Ammon's horn (tissue), 1 donor: Measurements from ENCODE around the gene BICRAL.
"Not testable (repeated sequence)": the region's sequence is repeated elsewhere in the genome, so short reads cannot be mapped to it uniquely, and the experiment has no call there.

ENCODE experiments used
- DNase-seq: peaks from one replicate; pipeline ENCODE4 v3.0.0-alpha.2; 2016; ENCODE audit warnings: low spot score

Gene BICRAL

GRCh38 chr6:42781796-42782688, at the start of gene BICRAL:
BICRAL (plus strand) TSS chr6:42782052; CDS start chr6:42822023, 39,971 bp downstream.
- peak; percentile 54 for DNase-seq

- DNase-seq = not testable (repeated sequence)
These were observed 47.9 kb upstream of the BICRAL start for GRCh38 chr6:42733867-42734481.

GRCh38 chr6:42735976-42736375, 45.9 kb upstream of the BICRAL start:
- no peak for DNase-seq

GRCh38 chr6:42740725-42741124, 41.1 kb upstream of the BICRAL start:
- DNase-seq = no peak

- peak; percentile 17 for DNase-seq
These were observed 39.5 kb upstream of the BICRAL start for GRCh38 chr6:42742116-42742894.

- DNase-seq = no peak
These were observed 37.4 kb upstream of the BICRAL start for GRCh38 chr6:42744351-42744893.

GRCh38 chr6:42745083-42745639, 36.7 kb upstream of the BICRAL start:
- DNase-seq = peak; percentile 17

GRCh38 chr6:42745640-42746462, 36.0 kb upstream of the BICRAL start, which contains the start of gene TBCC:
TBCC (minus strand) TSS chr6:42746103; CDS start chr6:42746073, 30 bp downstream.
- peak; percentile 100 for DNase-seq

GRCh38 chr6:42746463-42747391, 35.1 kb upstream of the BICRAL start:
- DNase-seq = peak; percentile 85

- no peak for DNase-seq
These were observed 33.5 kb upstream of the BICRAL start for GRCh38 chr6:42748203-42748898.

- no peak for DNase-seq
These were observed 30.8 kb upstream of the BICRAL start for GRCh38 chr6:42751055-42751454.

GRCh38 chr6:42754759-42755158, 27.1 kb upstream of the BICRAL start:
- DNase-seq = no peak

- no peak for DNase-seq
These were observed 25.1 kb upstream of the BICRAL start for GRCh38 chr6:42756722-42757121.

GRCh38 chr6:42758756-42759430, 23.0 kb upstream of the BICRAL start:
- DNase-seq = no peak

- no peak for DNase-seq
These were observed 20.4 kb upstream of the BICRAL start for GRCh38 chr6:42761287-42762067.

- no peak for DNase-seq
These were observed 19.4 kb upstream of the BICRAL start for GRCh38 chr6:42762426-42762859.

- DNase-seq = no peak
These were observed 18.9 kb upstream of the BICRAL start for GRCh38 chr6:42762950-42763349.
